Pons (tissue), 1 donor: Measurements from ENCODE around the gene PAK5.

Experiments used
- DNase-seq: peaks from one replicate; pipeline ENCODE4 v3.0.0-alpha.2; 2016; ENCODE audit warnings: low spot score

The PAK5 gene

DNA sequence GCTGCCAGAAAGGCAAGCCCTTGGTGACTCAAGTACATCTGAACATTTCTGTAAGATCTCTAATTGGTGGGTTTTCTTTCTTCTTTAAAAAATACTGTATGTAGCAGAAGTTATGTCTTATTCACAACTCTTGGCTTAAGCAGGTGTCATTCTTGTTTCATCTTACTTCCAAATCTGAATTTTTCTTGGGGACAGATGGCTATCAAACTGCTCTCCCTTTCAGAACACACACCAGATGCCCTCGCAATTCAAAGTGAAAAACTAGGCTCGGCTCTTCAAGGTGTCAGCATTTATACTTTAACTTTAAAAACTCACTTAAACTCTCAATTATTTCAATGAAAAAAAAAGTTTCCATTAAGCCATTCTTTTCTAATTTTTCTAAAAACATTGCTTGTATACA is 49.7 kb downstream of the PAK5 start:
- DNase-seq: no peak

DNA sequence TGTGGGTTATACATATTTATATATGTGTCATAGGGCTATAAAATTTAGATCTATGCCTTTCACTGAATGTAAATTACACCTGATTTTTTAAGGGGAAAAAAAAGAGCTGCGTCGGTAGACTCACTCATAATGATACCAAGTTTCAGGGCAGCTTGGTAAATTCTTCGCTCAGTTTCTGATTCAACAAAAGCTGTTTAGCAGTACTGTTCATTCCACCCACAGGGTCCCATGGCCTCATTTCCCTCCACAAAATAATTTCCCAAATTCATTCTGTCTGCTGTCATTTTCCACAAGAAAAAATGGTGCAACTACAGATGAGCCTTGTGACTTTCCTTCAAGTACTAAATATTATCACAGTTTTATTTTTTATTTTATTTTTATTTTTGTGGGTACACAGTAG is 63.7 kb downstream of the PAK5 start:
- DNase-seq: no peak

DNA sequence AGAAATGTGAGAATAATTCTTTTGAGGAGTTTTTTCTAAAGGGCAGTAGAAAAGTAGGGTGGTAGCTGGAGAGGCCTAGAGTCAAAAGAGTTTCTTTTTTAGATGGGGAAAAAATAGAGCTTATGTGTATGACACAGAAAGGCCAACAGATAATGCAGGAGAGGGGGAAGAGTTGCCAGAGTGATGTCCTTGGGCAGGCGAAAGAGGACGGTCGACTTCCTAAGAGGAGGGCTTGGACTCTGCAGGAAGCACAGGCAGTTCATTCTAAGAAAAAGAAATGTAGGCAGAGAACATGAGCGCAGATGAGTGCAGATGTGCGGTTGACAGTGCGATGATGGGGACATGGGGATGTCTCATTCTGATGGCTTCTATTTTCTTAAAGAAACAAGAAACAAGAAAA is 68.9 kb downstream of the PAK5 start:
- DNase-seq: no peak

DNA sequence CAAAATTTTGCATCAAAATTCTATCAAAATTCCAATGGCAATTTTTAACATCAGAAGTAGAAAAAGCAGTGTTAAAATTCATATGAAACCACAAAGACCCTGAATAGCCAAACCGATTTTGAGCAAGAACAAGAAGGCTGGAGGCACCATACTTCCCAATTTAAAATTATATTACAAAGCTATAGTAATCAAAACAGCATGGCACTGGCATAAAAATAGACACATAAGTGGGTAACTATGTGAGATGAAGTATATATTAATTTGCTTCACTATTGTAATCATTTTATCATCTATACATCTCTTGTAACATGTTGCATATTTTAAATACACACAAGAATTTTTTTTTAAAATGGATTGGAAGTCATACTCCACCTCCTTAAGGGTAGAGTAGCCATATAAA is 77.4 kb downstream of the PAK5 start:
- DNase-seq: no peak

DNA sequence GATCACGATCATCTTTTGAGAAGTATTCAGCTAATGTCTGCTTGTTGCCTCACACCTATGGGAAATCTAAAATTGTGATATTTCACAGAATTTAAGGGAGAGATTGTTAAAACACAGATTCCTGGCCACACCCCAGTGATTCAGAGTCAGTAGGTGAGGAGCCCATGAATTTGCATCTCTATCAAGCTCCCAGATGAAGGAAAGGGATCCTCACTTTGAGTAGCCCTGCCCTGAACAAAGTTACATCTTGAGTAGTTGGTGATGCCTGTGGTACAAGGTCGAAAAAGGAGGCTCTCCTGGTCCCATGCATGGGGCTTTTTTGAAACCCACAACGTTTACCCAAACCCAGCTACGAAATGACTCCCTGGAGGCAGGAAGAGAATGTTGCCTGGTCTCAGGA is 79.5 kb downstream of the PAK5 start:
- DNase-seq: no peak

DNA sequence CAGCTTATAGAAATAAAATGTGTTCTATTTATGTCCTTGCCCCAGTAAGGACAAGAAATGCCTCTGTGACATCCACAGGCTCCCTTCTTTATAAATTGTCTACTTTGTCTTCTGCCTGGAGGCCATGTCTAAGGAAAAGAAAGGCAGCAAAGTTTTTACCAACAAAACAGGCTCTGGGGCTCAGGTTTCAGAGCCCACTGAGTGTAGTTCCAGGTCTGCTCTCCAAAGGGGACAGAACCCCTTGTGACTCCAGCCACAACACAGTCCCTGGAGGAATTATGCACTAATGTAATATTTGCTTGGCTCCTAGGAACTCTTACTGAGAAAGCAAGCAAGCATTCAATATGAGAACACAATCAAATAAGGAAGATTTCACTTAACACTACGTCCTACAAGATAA is 80.1 kb downstream of the PAK5 start:
- no peak for DNase-seq

DNA sequence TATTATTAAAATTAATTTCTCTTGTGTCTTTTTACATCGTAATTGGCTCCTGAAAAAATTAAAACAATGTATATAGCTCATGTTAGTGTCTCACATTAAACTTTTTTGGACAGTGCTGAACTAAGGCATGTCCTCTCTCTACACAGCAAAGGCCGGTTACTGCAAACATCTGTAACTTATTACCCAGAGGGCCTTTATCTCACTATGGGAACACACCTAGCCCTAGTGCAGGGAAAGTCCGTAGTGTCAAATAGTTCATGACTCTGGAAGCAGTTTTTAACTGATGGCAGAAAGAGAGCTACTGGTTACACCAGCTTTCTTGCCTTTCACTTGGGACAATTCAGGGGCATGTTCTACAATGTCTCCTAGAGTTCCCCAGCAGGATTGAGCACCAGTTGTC is 82.2 kb downstream of the PAK5 start:
- DNase-seq: no peak

DNA sequence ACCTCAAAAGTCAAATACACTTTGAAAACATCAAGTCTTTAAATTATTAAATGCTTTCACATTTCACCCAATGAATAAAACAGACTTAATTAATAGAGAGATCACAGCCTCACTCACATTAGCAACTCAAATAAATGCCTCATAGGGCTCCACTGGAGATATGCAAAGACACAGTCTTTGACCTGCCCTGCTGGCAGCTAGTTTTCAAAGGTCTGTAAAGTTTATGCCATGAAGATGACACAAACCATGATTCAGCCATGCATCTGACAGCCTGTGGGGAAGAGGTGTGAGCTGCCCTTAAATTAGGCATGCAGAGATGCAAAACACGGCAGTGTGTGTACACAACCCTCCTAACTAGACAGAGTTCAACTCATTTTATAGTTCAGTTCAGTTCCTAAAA is 83.6 kb downstream of the PAK5 start:
- no peak for DNase-seq

DNA sequence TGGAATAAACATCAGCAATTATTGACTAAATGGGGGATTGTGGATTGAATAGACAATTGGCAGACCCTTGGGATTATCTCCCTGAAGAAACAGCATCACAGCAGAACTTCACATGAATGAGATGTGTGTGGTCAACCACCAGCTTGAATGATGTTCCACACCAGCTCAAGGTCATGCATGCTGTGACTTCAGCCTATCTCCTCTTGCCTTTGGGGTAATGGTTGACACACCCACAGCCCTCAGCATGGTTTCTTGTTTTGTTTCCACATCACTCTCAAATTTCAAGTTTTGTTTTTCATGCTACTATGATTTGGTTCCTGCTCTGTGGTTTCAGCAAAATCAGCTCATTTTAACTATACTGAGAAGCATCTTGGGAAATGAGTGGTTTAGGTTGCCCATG is 94.3 kb downstream of the PAK5 start:
- no peak for DNase-seq

DNA sequence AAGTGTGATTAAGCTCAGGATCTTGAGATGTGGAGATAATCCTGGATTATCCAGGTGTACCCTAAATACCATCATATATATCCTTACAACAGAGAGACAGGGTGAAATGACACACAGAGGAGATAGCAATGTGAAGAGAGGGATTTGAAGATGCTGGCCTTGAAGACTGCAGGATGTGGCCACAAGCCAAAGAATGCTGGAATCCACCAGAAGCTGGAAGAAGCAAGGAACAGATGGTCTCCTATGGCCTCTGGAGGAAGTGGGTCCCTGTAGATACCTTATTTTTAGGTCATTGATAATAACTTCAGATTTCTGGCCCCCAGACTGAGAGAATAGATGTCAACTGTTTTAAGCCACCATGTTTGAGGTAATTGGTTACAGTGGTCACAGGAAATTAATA is 95.0 kb downstream of the PAK5 start:
- DNase-seq: no peak

DNA sequence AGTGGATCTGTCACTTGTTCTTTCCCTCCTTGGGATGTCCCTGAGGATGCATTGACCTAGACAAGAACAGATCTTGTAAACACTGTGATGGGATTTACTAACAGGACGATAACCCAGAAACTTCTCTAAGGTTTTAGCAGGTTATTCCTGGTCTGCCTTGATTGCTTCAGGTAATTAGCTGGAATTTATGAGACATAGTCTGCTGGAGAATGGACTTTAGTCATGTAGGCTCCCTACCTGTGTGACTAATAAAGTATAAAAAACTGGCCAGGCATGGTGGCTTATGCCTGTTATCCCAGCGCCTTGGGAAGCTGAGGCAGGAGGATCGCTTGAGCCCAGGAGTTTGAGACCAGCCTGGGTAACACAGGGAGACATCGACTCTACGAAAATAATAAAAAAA is 96.1 kb downstream of the PAK5 start:
- no peak for DNase-seq

DNA sequence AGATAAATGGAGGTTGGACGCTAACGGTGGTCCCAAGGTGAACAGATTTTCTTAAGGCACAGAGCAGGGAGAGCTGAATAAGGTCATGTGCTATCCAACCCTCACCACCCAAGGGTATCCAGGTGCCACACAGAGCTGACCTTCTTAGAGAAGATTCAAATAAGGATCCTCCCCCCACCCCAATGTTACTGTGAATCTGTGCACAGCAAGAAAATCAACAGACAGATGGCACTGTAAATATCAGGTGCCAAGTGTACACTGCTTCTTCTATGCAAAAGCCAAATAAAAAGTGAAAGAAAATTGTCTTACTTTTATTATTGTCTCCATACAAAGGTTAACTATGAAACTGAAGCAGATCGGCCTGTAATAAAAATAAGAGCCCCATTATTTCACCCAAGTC is 96.9 kb downstream of the PAK5 start:
- no peak for DNase-seq

DNA sequence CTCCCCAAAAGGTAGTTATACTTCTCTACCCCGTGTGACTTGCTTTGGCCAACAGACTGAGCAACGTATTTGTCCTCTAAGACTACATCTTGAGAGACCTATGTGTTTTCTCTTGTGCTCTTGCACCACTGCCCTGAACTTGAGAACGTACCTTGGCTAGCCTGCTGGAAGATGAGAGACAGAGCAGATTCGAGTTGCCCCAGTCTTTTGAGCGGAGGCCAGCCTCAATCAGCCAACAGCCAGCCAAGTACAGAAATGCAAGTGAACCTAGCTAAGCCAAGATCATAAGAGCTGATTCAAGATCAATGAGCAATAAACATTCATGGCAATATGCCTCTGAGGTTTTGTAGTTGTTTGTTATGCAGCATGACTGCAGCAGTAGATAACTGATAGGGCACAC is 98.4 kb downstream of the PAK5 start:
- DNase-seq: no peak

DNA sequence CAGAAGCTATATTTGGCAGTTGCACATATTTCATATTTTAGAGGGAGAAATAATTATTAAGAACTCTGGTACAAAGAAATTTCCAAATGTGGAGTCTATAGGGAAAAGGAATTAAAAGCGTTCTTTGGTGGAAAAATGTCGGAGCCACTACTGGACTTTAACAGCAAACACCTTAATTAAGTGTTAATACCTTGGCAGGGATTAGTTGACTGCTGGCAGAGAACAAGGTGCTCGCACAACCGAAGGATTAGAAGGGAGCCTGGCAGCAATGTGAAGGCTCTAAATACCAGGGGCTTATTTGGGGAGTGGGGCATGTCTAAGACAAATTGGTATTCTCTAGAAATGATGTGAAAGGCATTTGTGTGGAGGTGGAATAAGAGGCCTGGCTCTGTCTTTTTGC is 98.9 kb downstream of the PAK5 start:
- DNase-seq: no peak

DNA sequence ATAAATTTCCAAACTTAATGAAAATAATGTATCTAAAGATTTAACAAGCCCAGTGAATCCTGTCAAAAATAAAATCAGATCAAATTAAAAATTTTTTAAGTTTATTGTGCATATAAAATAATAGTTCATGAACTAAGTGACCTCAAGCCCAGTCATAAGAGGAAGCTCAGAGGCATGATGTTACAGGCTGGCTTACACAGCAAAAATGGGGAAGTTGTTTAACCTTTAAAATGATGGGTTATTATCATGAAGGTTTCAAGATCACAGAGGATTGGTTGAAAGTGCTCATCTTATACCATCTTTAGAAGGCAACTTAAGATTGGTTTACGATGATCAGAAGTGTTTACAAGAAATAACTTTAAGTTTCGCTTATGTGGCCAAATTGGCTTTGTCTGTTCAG is 102.5 kb downstream of the PAK5 start:
- DNase-seq: no peak

DNA sequence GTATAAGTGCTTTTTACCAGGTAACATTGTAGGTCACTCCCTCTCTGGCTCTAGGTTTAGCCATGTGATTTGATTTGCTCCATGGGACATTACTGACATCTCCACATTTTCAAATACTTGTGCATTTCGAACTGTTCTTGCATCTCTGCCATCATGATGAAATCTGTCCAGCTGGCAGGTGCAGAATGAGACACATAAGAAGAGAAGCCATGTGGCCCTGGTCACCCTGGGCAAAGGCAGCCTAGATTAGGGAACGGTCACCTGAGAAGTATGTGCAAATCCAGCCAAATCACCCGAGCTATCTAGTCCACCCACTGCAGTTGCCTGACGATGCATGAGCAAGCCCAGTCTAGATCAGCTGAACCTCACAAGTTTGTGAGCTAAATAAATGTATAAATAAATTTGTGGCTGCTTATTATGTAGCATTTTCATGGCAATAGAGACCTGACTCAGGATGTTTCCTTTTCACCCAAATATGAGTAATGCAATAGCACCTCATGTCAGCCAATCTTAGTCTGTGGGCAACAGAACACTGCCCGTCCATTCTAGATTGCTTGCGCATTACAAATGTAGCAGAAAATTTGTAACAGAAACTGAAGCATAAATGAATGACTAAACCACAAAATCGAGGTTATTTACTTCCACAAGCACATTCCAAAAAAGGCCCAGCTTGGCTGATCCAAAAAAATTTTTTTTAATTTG is 115.2 kb downstream of the PAK5 start:
- no peak for DNase-seq

DNA sequence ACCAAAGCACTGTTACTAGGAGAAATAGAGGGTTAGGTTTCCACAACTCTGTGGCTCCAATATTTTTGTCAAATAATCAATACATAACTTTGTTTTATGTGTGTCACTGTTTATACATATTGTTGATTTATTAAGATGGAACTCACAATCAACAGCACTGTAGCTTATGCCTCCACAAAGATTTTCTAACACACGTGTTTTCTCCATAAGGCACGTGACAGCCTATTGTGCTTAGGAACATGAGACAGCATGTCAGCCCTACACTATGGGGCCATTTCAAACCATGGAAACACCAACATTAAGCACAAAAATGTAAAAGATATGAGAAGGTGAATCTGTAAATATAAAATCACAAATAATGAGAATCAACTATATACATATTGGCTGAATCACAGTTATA is 127.0 kb downstream of the PAK5 start:
- no peak for DNase-seq

DNA sequence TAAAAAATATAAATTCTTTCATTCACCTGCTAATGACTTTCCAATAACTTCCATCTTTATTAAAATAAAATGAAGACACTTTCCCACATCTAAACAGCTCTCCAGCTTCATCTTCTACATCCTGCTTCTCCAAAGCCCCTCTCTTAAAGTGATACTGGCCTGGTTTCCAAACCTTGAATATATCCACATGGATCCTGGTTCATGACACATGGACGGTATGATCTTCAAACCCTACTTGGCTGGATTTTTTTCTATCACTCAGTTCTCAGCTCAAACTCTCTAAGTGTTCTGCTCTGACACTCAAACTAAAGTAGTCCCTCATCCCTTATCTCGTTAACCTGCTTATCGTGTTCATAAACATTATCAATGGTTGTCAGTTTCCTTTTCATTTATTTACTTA is 128.2 kb downstream of the PAK5 start:
- DNase-seq: no peak

DNA sequence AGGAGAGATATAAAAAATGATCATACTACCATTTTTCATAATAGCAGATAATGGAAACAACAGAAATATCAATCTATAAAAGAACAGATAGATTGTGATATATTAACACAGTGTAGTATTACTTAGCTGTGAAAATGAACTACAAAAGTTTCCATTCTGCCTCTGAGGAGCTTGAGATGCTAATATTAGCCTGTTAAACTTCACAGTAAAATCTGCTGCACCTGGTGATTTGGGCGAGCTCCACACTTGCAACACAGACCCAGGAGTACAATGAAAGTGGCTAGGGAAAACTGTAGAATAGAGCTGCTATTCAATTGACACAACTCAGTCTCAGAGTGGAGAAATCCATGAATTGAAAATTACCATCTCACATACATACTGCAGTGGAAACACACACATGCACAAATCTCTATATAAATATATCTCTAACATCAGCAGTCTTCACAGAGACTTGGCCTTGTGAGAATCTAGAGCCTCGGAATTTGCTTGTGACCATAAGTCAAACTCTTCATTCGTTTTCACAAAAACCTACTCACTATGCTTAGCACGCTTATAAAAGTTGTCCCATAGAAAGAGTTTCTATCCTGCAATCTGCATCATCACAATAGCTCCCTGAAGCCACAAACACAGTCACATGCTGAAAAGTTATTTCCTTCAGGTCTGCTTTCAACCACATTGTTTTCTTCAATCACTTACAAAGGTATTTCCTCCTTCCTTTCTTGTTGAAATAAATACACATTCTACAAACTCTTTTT is 133.0 kb downstream of the PAK5 start:
- DNase-seq: no peak

DNA sequence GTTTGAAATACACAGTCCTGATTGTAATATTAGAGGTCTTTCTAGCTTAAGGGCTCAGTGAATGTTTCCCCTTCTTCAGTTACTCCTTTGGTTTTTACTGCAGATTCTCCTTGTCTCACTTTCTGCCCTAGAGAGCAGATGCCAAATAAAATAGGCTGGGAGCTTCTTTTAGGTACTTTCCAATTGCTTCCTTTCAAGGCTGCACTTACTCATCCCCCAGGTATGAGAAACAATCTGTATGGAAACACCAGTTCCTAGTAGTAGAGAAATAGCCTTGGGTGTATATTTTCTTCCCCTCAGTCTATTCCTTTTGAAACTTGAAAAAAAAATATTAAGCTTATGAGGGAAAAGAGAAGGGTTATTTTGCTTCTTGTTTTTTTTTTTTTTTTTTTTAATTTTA is 139.7 kb downstream of the PAK5 start:
- DNase-seq: no peak

DNA sequence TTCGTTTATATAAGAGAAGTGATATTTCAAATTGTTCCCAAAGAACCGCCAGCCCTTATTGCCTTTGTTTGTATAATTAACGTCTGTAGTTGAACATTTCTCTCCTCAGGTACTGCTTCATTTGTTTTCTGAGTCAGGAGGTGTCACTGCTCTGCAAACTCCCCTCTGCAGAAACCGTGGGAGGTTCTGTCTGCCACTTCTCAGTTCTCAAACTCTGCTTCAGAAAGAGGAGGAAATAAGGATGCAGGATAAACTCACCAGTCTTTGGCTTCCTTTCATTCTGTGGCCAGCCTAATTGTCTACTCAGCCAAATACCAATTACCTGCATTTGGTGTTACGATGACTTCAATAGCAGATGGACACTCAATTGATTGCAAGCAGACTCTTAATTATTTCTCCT is 149.8 kb downstream of the PAK5 start:
- DNase-seq: no peak

DNA sequence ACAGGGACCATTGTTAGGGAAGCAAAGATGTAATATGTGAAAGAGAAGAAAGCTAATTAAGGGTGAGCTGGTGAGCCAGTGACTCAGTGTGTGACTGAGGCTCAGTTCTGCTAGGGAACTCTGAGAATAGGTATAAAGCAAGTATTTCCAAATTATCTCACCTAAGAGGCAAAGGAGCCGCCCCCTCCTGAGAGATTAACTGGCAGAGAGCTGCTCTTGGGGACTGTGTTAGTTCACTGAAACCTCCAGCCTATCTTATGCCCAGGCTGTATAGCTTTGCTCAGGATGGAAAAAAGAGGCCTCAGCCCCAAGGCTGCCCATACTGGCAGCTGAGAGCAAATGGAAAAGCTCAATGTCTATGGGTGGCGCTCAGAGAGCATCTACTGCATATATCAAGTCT is 152.0 kb downstream of the PAK5 start:
- DNase-seq: no peak

DNA sequence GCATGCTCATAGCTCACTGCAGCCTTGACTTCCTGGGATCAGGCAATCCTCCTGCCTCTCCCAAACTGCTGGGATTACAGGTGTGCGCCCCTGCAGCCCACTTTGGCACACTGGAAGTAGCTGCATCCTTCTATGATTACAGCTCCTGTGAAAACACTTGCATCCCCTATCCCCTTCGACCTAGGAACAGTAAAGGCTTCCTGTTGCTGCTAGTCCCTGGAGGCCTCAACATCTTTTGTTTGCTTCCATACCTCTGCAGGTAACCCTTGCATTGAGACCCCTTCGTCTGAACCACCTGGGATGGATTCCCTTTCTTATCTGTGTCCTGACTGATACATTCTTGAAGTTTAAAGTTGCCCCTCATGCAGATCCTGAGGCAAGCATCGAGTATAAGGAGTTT is 152.4 kb downstream of the PAK5 start:
- DNase-seq: no peak

DNA sequence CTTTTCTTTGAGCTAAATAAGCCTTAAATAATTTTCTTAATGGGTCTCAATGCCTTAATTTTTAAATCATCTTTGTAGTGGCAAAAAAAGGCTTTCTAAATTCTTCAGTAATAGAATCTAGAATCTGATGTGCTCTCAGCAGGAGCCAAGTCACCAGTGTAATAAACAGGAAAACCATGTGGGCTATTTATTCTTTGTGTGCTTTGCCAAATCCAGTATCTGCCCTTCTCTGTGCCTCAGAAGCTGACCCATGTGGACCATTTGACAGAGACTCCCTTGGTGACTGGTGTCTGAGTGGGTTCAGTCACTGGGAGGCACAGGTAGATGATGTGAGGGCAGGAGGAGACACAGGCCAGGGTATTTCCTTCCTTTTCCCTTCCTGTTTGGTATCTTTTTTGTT is 152.9 kb downstream of the PAK5 start:
- no peak for DNase-seq
